Stomach (tissue), 19 donors: ENCODE measurements around the gene TTC17. TPM values are rescaled to one million over a fixed set of nuclear protein-coding genes. Genes with fewer than 3 reads are reported as not detected.

ENCODE experiments used
- DNase-seq, 2 donors: peaks; one replicate each; pipeline versions ENCODE4 v3.0.0 to v3.0.0-alpha.2; 2013 to 2019
- H3K27ac ChIP-seq, 5 donors: fragments of 200-600 bp in 4 of 5; sonication (generic) in 4 of 5; one replicate each; pipeline ENCODE4 v1.5.1; 2013 to 2019; ENCODE audit warnings: mild to moderate bottlenecking in 1 of 5, moderate library complexity in 1 of 5
- H3K27me3 ChIP-seq, 3 donors: fragments of 200-600 bp; sonication (generic); one replicate each; pipeline ENCODE4 v1.5.1; 2017 to 2019; ENCODE audit warnings: mixed run types in 1 of 3
- H3K36me3 ChIP-seq, 4 donors: fragments of 200-600 bp; sonication (generic); 1 replicate in 3 of 4; 2 replicates in 1 of 4; pipeline ENCODE4 v1.5.1; 2016 to 2019
- H3K4me1 ChIP-seq, 4 donors: fragments of 200-600 bp; sonication (generic); one replicate each; pipeline ENCODE4 v1.5.1; 2016 to 2019
- H3K4me3 ChIP-seq, 4 donors: fragments of 200-600 bp; sonication (generic) in 3 of 4; one replicate each; pipeline ENCODE4 v1.5.1; 2016 to 2019; ENCODE audit warnings: mild to moderate bottlenecking in 1 of 4
- H3K9me3 ChIP-seq, 4 donors: fragments of 200-600 bp; sonication (generic); one replicate each; pipeline ENCODE4 v1.5.1; 2016 to 2019
- CTCF ChIP-seq, 7 experiments: fragments of 450-650 bp in 4 of 7; fragments of 200-600 bp in 3 of 7; sonication (generic) in 3 of 7; IDR thresholded peaks; one replicate each; pipeline ENCODE4 v1.5.1; 2016 to 2019; ENCODE audit warnings: antibody characterized with exemption in 7 of 7, control low read depth in 2 of 7, mild to moderate bottlenecking in 1 of 7
- EP300 ChIP-seq: sonication (generic); formaldehyde crosslinking; IDR thresholded peaks from one replicate; pipeline ENCODE4 v1.6.1; 2017; ENCODE audit warnings: antibody characterized with exemption
- POLR2A ChIP-seq, 4 donors: fragments of 450-650 bp; IDR thresholded peaks; one replicate each; pipeline ENCODE4 v1.6.1; 2016; ENCODE audit warnings: antibody characterized with exemption in 4 of 4, control low read depth in 2 of 4, mild to moderate bottlenecking in 1 of 4, moderate library complexity in 1 of 4
- POLR2AphosphoS5 ChIP-seq, 3 donors: sonication (generic); formaldehyde crosslinking; IDR thresholded peaks; one replicate each; pipeline ENCODE4 v1.6.1; 2016; ENCODE audit warnings: antibody characterized with exemption in 3 of 3
- WGBS, 5 donors: extraction: QIAGEN DNeasy Blood & Tissue Kit in 3 of 5; methylation state at CpG; one replicate each; pipeline versions ENCODE4 v1.1.5 to v1.1.7; 2013 to 2018; 5-methylcytosine and 5-hydroxymethylcytosine counted together
- intact Hi-C: fragments of 100-400 bp; cut with DNase I; formaldehyde crosslinking; loops from one replicate; pipeline ENCODE4 v1.15.1; 2023; ENCODE audit warnings: low total_unique reads
- long read RNA-seq, 10 donors: transcript quantifications; one replicate each; lab custom pipeline, GENCODE V29; 2026
- polyA plus RNA-seq, 3 donors: library from polyadenylated mRNA; stranded (reverse); fragments of 200-250 nt; gene quantifications; one replicate each; pipeline ENCODE4 v1.2.3, GENCODE V29; 2013
- total RNA-seq, 5 donors: library from RNA; depleted of rRNA; stranded (reverse); fragments of >200 nt; gene quantifications; one replicate each; pipeline versions ENCODE4 v1.1.0 to v1.2.3, GENCODE V29; 2014 to 2016
- donor health status: healthy with polysubstance abuse.
- donor health status: Bipolar disorder and iron deficiency.
- donor health status: healthy.

The TTC17 gene
- 100 to 1,000 TPM in 3 of 5 donors, 10 to 100 TPM in 2; 30.1 to 228 (median 112) TPM for total RNA-seq
- 10 to 100 TPM in 2 of 3 donors, 1 to 10 TPM in 1; 9.0 to 49.0 (median 23.1) TPM for polyA plus RNA-seq
- long read RNA-seq, donor 1, partial matches to known transcripts: 7 of 13 reads
- long read RNA-seq, donor 1, other reads (novel, unspliced or antisense): 0 of 13 reads
- long read RNA-seq, donor 2, full-length matches to known transcripts: 10 of 45 reads
- long read RNA-seq, donor 2, partial matches to known transcripts: 28 of 45 reads
- long read RNA-seq, donor 2, other reads (novel, unspliced or antisense): 7 of 45 reads
- long read RNA-seq, donor 3, partial matches to known transcripts: 14 of 17 reads
- long read RNA-seq, donor 3, other reads (novel, unspliced or antisense): 0 of 17 reads
- long read RNA-seq, donor 4: 0 reads
- long read RNA-seq, donor 5, partial matches to known transcripts: 37 of 43 reads
- long read RNA-seq, donor 5, other reads (novel, unspliced or antisense): 0 of 43 reads
- long read RNA-seq, donor 6, partial matches to known transcripts: 90 of 111 reads
- long read RNA-seq, donor 6, other reads (novel, unspliced or antisense): 11 of 111 reads
- long read RNA-seq, donor 7, partial matches to known transcripts: 25 of 31 reads
- long read RNA-seq, donor 7, other reads (novel, unspliced or antisense): 0 of 31 reads
- long read RNA-seq, donor 8, partial matches to known transcripts: 13 of 18 reads
- long read RNA-seq, donor 8, other reads (novel, unspliced or antisense): 0 of 18 reads
- long read RNA-seq, donor 9, partial matches to known transcripts: 17 of 23 reads
- long read RNA-seq, donor 9, other reads (novel, unspliced or antisense): 0 of 23 reads
- long read RNA-seq, donor 10, partial matches to known transcripts: 6 of 10 reads
- long read RNA-seq, donor 10, other reads (novel, unspliced or antisense): 0 of 10 reads

GRCh38 chr11:43358801-43359421 lies at the start of gene TTC17:
TTC17 (plus strand) TSS chr11:43358920; CDS start chr11:43358955, 35 bp downstream.
- Histone ChIP-seq H3K4me1 (peaks cover 12 to 47% (median 33%) of the 10 kb centered on the region in 4 donors), H3K9me3 (no peaks in the 10 kb centered on the region), H3K36me3 (peaks cover 0 to 9% (median 0%) of the 10 kb centered on the region in 4 donors), H3K27ac (peak within 1 kb of the TSS; percentile 84 to 97 (median 92)), H3K27me3 (no peaks in the 10 kb centered on the region), H3K4me3 (peak within 1 kb of the TSS; percentile 92 to 98 (median 96))
- intact Hi-C loops: no loop called here
- TF ChIP-seq EP300: no peak
- peak in 1 of 4 donors; percentile 56 for TF ChIP-seq POLR2A (IDR thresholded peaks at IDR 0.05)
- peak; percentile 71 to 95 (median 84) for TF ChIP-seq POLR2AphosphoS5 (IDR thresholded peaks at IDR 0.05)
- TF ChIP-seq CTCF (IDR thresholded peaks at IDR 0.05): no peak
- peak; percentile 96 to 98 for DNase-seq
- 0 to 1% (median 0%) methylated on average over 38 to 58 of the region's 58 CpGs for WGBS, 5 donors

- intact Hi-C loops: no loop called here
- peaks cover 0 to 4% (median 0%) of the 10 kb centered on the region in 4 donors for H3K36me3 ChIP-seq
Observed at GRCh38 chr11:43311791-43312607, 46.7 kb upstream of the TTC17 start, which contains the start of gene API5. API5 (plus strand) TSS chr11:43311996; CDS start chr11:43312128, 132 bp downstream.

GRCh38 chr11:43315966-43316365 lies 42.8 kb upstream of the TTC17 start:
- intact Hi-C loops: no loop called here
- no peak overlapping the region for H3K4me3 ChIP-seq
- H3K27ac ChIP-seq: no peak overlapping the region
- peaks cover 28 to 49% (median 33%) of the 10 kb centered on the region in 4 donors for H3K4me1 ChIP-seq
- no peaks in the 10 kb centered on the region for H3K9me3 ChIP-seq
- 76 to 84% (median 81%) methylated on average over 2 of the region's 2 CpGs for WGBS, 5 donors
- TF ChIP-seq CTCF (IDR thresholded peaks at IDR 0.05) (no peak), POLR2AphosphoS5 (IDR thresholded peaks at IDR 0.05) (no peak), EP300 (no peak), POLR2A (IDR thresholded peaks at IDR 0.05) (no peak)
- no peak for DNase-seq
- peaks cover 14 to 37% (median 34%) of the 10 kb centered on the region in 4 donors for H3K36me3 ChIP-seq
- no peaks in the 10 kb centered on the region for H3K27me3 ChIP-seq

More at GRCh38 chr11:43311791-43312607, 46.7 kb upstream of the TTC17 start, which contains the start of gene API5:
- H3K4me3 ChIP-seq: peak within 1 kb of the TSS; percentile 78 to 93 (median 86)
- no peaks in the 10 kb centered on the region for H3K9me3 ChIP-seq
- 0 to 1% (median 0%) methylated on average over 18 to 60 of the region's 60 CpGs for WGBS, 5 donors
- TF ChIP-seq POLR2AphosphoS5 (IDR thresholded peaks at IDR 0.05) (peak; percentile 58 to 94 (median 78)), CTCF (IDR thresholded peaks at IDR 0.05) (peak in 5 of 7 experiments; percentile 56 to 75 (median 58)), EP300 (no peak), POLR2A (IDR thresholded peaks at IDR 0.05) (peak in 2 of 4 donors; percentile 22 to 34)
- no peaks in the 10 kb centered on the region for H3K27me3 ChIP-seq
- peak within 1 kb of the TSS; percentile 86 to 93 (median 89) for H3K27ac ChIP-seq
- peak; percentile 91 to 98 for DNase-seq
- H3K4me1 ChIP-seq: peaks cover 28 to 44% (median 33%) of the 10 kb centered on the region in 4 donors
